Activated CD4-positive, alpha-beta T cell treated with anti-CD3 and anti-CD28 coated beads, Interleukin-2, amount 10 ng/mL, durations not matched to agents 7 days and 5 days (primary cell): ENCODE data around the gene MCF2L. TPM values are rescaled to one million over a fixed set of nuclear protein-coding genes. Genes with fewer than 3 reads are reported as not detected.

Experiments
- CTCF ChIA-PET: fragments of 350-600 bp; sonication (Branson Sonifier 250); formaldehyde crosslinking; loops from one replicate; lab custom pipeline; 2021; ENCODE audit warnings: antibody characterized with exemption; lab: Charles Lee
- POLR2A ChIA-PET: fragments of 350-600 bp; sonication (Branson Sonifier 250); formaldehyde crosslinking; loops from one replicate; lab custom pipeline; 2021; ENCODE audit warnings: antibody characterized with exemption; lab: Charles Lee
- DNase-seq: peaks from one replicate; pipeline ENCODE4 v3.0.0-alpha.2; 2020
- H3K27ac Mint-ChIP-seq: one replicate; pipeline ENCODE4 v1.8.0; 2021; ENCODE audit warnings: mild to moderate bottlenecking, moderate library complexity, mixed read lengths
- H3K27me3 Mint-ChIP-seq: one replicate; pipeline ENCODE4 v1.8.0; 2021; ENCODE audit warnings: mixed read lengths
- H3K36me3 Mint-ChIP-seq: one replicate; pipeline ENCODE4 v1.8.0; 2021; ENCODE audit warnings: low read depth, mixed read lengths
- H3K4me1 Mint-ChIP-seq: one replicate; pipeline ENCODE4 v1.8.0; 2021; ENCODE audit warnings: mixed read lengths
- H3K4me3 Mint-ChIP-seq: one replicate; pipeline ENCODE4 v1.8.0; 2021; ENCODE audit warnings: mild to moderate bottlenecking, moderate library complexity, mixed read lengths
- H3K9me3 Mint-ChIP-seq: one replicate; pipeline ENCODE4 v1.8.0; 2021; ENCODE audit warnings: mixed read lengths
- total RNA-seq, 2 experiments: library from RNA; stranded (reverse); gene quantifications; one replicate each; pipeline ENCODE4 v1.2.3, GENCODE V29; 2021

The MCF2L gene
- total RNA-seq, 2 experiments from 2014 or later = 1.2 to 1.4 TPM

- no peak overlapping the region for H3K27ac Mint-ChIP-seq
- no peak for DNase-seq
- no peaks in the 10 kb centered on the region for H3K9me3 Mint-ChIP-seq
- CTCF ChIA-PET = no interaction called here
- H3K4me3 Mint-ChIP-seq = no peak overlapping the region
- POLR2A ChIA-PET = no interaction called here
- H3K4me1 Mint-ChIP-seq = peaks cover 15% of the 10 kb centered on the region
- H3K36me3 Mint-ChIP-seq = peaks cover 2% of the 10 kb centered on the region
- peaks cover 22% of the 10 kb centered on the region for H3K27me3 Mint-ChIP-seq
Measured at GRCh38 chr13:112971288-112971643, 2.3 kb downstream of the MCF2L start.

DNA sequence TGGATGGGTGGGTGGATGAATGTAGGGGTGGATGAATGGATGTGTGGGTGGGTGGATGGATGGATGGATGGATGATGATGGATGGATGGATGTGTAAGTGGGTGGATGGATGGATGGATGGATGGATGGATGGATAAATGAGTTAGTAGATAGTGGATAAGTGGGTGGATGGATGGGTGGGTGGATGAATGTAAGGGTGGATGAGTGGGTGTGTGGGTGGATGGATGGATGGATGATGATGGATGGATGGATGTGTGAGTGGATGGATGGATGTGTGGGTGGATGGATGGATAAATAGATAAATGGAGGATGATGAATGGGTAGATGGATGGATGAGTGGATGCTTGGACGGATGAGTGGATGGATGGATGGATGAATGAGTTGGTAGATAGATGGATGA lies 3.2 kb downstream of the MCF2L start:
- peaks cover 22% of the 10 kb centered on the region for H3K27me3 Mint-ChIP-seq
- no peak overlapping the region for H3K4me3 Mint-ChIP-seq
- ChIA-PET CTCF (no interaction called here), POLR2A (no interaction called here)
- peaks cover 15% of the 10 kb centered on the region for H3K4me1 Mint-ChIP-seq
- no peak for DNase-seq
- no peak overlapping the region for H3K27ac Mint-ChIP-seq
- peaks cover 2% of the 10 kb centered on the region for H3K36me3 Mint-ChIP-seq
- H3K9me3 Mint-ChIP-seq = no peaks in the 10 kb centered on the region

GRCh38 chr13:112972867-112973576 lies 4.0 kb downstream of the MCF2L start:
- Mint-ChIP-seq H3K9me3 (no peaks in the 10 kb centered on the region), H3K27me3 (peaks cover 18% of the 10 kb centered on the region), H3K4me3 (no peak overlapping the region), H3K4me1 (peaks cover 11% of the 10 kb centered on the region), H3K36me3 (peaks cover 2% of the 10 kb centered on the region), H3K27ac (no peak overlapping the region)
- CTCF ChIA-PET = no interaction called here
- no peak for DNase-seq
- POLR2A ChIA-PET = no interaction called here

DNA sequence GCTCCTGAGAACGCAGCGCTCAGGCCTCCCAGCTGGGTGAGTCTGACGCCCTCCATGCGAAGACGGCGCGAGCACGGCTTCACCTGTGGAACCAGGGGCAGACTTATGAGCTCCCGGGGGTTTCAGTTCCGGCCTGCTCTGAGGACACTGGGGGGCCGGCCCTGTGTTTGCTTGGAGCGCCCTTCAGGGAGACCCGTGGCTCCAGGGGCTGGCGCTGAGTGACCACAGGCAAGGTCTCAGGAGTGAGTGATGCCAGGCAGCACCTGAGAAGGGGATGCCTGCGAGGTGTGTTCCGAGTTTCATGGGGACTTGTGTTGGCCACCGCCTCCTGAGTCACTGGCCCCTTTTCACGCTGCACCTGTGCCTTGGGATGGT lies 4.5 kb downstream of the MCF2L start:
- POLR2A ChIA-PET = no interaction called here
- Mint-ChIP-seq H3K9me3 (no peaks in the 10 kb centered on the region), H3K4me1 (peaks cover 9% of the 10 kb centered on the region), H3K36me3 (peaks cover 2% of the 10 kb centered on the region), H3K27ac (no peak overlapping the region), H3K4me3 (no peak overlapping the region), H3K27me3 (peaks cover 16% of the 10 kb centered on the region)
- CTCF ChIA-PET = no interaction called here
- DNase-seq = no peak

GRCh38 chr13:112974125-112974524 lies 5.1 kb downstream of the MCF2L start:
- no peak for DNase-seq
- ChIA-PET CTCF (no interaction called here), POLR2A (no interaction called here)
- Mint-ChIP-seq H3K4me3 (no peak overlapping the region), H3K4me1 (peaks cover 9% of the 10 kb centered on the region), H3K9me3 (no peaks in the 10 kb centered on the region), H3K27me3 (peaks cover 16% of the 10 kb centered on the region), H3K27ac (no peak overlapping the region), H3K36me3 (peaks cover 2% of the 10 kb centered on the region)

GRCh38 chr13:112974671-112975070 lies 5.7 kb downstream of the MCF2L start:
- DNase-seq = no peak
- ChIA-PET CTCF (no interaction called here), POLR2A (no interaction called here)
- Mint-ChIP-seq H3K36me3 (no peaks in the 10 kb centered on the region), H3K4me1 (peaks cover 4% of the 10 kb centered on the region), H3K4me3 (no peak overlapping the region), H3K27ac (no peak overlapping the region), H3K9me3 (no peaks in the 10 kb centered on the region), H3K27me3 (peaks cover 11% of the 10 kb centered on the region)

DNA sequence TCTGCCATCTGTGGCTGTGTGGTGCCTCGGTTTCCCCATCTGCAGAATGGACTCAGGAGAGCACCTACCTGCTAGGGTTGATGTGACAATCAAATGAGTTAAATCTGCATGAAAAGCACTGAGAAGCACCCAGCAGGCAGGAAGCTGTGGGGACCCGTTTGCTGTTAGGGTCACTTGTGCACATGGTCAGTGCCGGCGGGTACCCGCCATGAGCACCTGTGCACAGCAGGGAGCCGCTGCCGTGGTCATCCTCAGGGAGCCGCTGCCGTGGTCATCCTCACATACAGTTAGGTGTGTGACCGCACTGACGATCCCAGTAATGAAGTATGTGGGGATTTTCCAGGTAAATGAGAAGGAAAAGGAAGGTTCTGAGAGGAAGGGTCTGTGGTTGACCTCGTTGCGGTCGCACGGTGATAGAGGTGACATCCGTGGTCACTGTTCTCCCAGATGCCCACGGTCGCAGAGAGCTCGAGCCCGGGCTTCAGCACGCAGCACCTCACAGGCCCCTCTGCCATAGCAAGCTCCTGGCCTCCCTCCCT lies 6.5 kb downstream of the MCF2L start:
- no peak overlapping the region for H3K27ac Mint-ChIP-seq
- CTCF ChIA-PET = interaction anchor here (0.6 kb wide), 1 partner anchor 280 kb away, joined by 3 read pairs; no protein-coding TSS in a partner anchor
- peaks cover 3% of the 10 kb centered on the region for H3K27me3 Mint-ChIP-seq
- POLR2A ChIA-PET = no interaction called here
- no peak overlapping the region for H3K4me3 Mint-ChIP-seq
- no peaks in the 10 kb centered on the region for H3K4me1 Mint-ChIP-seq
- no peaks in the 10 kb centered on the region for H3K36me3 Mint-ChIP-seq
- DNase-seq = no peak
- no peaks in the 10 kb centered on the region for H3K9me3 Mint-ChIP-seq

GRCh38 chr13:112976526-112976925 lies 7.5 kb downstream of the MCF2L start:
- Mint-ChIP-seq H3K27me3 (no peaks in the 10 kb centered on the region), H3K36me3 (no peaks in the 10 kb centered on the region), H3K27ac (no peak overlapping the region), H3K4me1 (no peaks in the 10 kb centered on the region), H3K9me3 (no peaks in the 10 kb centered on the region), H3K4me3 (no peak overlapping the region)
- ChIA-PET POLR2A (no interaction called here), CTCF (no interaction called here)
- no peak for DNase-seq

GRCh38 chr13:112977091-112977490 lies 8.1 kb downstream of the MCF2L start:
- no peak overlapping the region for H3K27ac Mint-ChIP-seq
- H3K27me3 Mint-ChIP-seq = no peaks in the 10 kb centered on the region
- POLR2A ChIA-PET = no interaction called here
- DNase-seq = no peak
- H3K4me1 Mint-ChIP-seq = no peaks in the 10 kb centered on the region
- CTCF ChIA-PET = no interaction called here
- no peak overlapping the region for H3K4me3 Mint-ChIP-seq
- H3K36me3 Mint-ChIP-seq = no peaks in the 10 kb centered on the region
- no peaks in the 10 kb centered on the region for H3K9me3 Mint-ChIP-seq

- Mint-ChIP-seq H3K9me3 (no peaks in the 10 kb centered on the region), H3K27me3 (no peaks in the 10 kb centered on the region), H3K36me3 (no peaks in the 10 kb centered on the region), H3K27ac (no peak overlapping the region), H3K4me3 (no peak overlapping the region), H3K4me1 (no peaks in the 10 kb centered on the region)
- POLR2A ChIA-PET = no interaction called here
- no peak for DNase-seq
- CTCF ChIA-PET = interaction anchor here (1.2 kb wide), 1 partner anchor 18 kb away, joined by 3 read pairs; no protein-coding TSS in a partner anchor
Measured at GRCh38 chr13:112977525-112977924, 8.5 kb downstream of the MCF2L start.

- Mint-ChIP-seq H3K27ac (no peak overlapping the region), H3K36me3 (no peaks in the 10 kb centered on the region), H3K4me3 (no peak overlapping the region), H3K9me3 (no peaks in the 10 kb centered on the region), H3K4me1 (no peaks in the 10 kb centered on the region), H3K27me3 (no peaks in the 10 kb centered on the region)
- POLR2A ChIA-PET = no interaction called here
- CTCF ChIA-PET = interaction anchor here (1.2 to 1.7 kb wide), 2 partner anchors 10 to 19 kb away, joined by 3 to 5 read pairs; partner anchors contain the start of gene MCF2L
- no peak for DNase-seq
Measured at GRCh38 chr13:112978561-112979405, 9.8 kb downstream of the MCF2L start.

DNA sequence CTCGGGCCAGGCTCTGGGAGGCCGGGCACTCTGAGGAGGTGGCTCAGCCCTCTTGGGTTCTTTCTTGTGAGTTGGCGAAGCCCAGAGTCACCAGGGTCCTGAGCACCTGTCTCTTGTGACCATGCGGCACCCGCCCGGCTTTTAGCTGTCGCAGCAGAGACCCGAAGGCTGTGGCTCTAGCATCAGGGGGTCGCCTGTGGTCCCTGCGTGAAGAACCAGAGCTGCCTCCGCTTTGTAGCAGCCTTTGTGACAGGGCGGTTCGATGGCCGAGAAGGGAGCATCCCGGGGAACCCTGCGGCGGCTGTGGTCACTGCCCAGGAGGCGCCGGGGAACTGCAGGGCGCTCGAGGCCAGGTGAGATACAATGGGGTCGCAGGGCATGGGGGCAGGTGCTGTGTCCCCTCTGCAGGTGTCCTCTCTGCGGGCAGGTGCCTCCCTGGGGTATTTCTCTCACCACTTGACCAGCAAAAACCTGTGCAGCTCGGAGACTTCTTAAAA lies 10.4 kb downstream of the MCF2L start:
- no peaks in the 10 kb centered on the region for H3K9me3 Mint-ChIP-seq
- ChIA-PET POLR2A (no interaction called here), CTCF (interaction anchor here (1.7 kb wide), 1 partner anchor 10 kb away, joined by 5 read pairs; the partner anchor contains the start of gene MCF2L)
- DNase-seq = no peak
- no peak overlapping the region for H3K4me3 Mint-ChIP-seq
- H3K4me1 Mint-ChIP-seq = no peaks in the 10 kb centered on the region
- no peaks in the 10 kb centered on the region for H3K27me3 Mint-ChIP-seq
- no peak overlapping the region for H3K27ac Mint-ChIP-seq
- H3K36me3 Mint-ChIP-seq = no peaks in the 10 kb centered on the region

DNA sequence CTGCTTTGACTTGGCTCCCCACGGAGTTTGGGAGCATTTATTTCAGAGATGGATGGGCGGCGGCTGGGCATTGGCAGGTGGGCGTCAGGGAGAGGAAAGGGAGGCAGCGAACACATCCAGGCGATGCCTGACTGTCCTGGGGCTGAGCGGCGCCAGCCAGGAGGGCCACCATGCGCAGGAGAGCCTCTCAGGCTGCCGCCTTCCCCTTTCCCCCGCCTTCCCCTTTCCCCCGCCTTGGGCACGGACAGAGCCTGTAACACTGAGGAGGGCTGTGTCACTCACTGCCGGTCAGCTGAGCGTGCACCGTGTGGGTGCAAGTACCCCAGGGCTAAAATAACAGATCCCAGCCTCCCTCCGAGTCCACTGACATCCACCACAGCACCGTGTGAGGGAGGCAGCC lies 11.4 kb downstream of the MCF2L start:
- CTCF ChIA-PET = no interaction called here
- H3K27me3 Mint-ChIP-seq = no peaks in the 10 kb centered on the region
- H3K4me1 Mint-ChIP-seq = no peaks in the 10 kb centered on the region
- no peaks in the 10 kb centered on the region for H3K36me3 Mint-ChIP-seq
- no peak overlapping the region for H3K4me3 Mint-ChIP-seq
- H3K27ac Mint-ChIP-seq = no peak overlapping the region
- POLR2A ChIA-PET = no interaction called here
- DNase-seq = no peak
- no peaks in the 10 kb centered on the region for H3K9me3 Mint-ChIP-seq
